Measurements from ENCODE around the gene PYGO2.
"Not testable (repeated sequence)": the region's sequence is repeated elsewhere in the genome, so short reads cannot be mapped to it uniquely, and the experiment has no call there.

Gene PYGO2

DNA sequence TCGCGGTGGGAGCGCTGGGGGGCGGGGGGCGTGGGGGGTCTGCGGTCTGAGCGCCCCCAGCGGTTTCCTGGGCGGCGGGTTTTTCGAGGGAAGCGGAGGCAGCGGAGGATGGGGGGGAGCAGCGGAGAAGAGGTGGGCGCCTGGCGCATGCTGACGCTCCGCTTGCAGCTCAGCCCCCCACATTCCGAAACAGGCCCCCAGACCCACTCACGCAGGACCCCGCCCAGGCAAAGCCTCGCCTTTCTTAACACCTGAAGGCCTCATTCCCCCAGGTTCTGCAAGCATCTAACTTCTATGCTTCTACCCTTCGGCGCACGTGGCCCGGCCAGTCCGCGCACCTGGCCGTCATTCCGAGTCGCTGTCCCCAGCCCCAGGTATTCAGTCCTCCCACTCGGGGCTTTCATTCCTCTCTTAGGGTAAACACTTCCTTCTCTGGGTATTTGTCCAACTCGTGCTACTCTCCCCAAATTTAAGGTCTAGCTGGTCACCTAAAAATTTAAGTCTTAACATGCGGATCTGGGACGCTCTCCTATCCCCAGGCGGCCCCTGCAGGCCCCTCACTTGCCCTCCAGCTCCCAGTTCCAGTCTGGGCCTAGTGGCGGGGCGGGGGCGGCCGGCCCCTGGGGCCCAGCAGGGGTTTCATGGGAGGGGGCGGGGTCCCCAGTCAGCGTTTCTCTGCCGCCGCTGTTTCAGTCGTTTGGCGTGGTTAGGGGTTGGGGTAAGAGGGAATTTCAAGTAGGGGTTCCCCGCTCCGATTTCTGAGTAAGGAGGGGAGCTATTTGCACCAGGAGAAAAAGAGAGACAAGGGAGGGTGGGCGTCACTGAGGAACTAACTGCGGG lies 38.2 kb upstream of the PYGO2 start:
- DNase-seq = peak in 1 of 2 donors; percentile 67

DNA sequence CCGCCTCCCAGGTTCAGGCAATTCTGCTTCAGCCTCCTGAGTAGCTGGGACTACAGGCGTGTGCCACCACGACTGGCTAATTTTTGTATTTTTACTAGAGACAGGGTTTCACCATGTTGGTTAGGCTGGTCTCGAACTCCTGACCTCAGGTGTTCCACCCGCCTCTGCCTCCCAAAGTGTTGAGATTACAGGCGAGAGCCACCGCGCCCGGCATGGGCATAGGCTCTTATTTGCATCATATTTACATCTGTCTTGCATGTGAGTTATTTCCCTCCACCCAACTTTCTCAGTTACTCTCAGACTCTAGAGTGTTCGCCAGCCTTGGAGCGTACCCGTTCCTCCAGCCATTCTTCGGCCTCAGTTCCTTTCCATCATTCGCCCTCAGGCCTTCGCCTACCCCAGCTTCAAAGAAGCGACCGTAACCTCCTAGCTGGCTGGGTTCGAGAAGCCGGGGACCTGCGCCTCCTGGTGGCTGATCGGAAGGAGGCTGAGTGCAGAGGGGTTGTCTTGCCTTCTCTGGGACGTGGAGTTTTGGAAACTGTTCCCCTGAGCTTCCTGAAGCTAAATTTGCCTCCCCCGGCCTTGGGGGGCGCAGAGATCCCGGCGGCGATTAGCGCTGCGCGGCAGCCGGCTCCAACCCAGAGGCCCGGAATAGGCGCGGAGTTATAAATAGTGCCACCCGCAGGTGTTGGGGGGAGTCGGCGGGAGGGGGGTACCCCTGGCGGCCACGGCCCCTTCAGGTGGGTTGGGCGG lies 37.4 kb upstream of the PYGO2 start:
- peak; percentile 76 to 80 for DNase-seq

DNA sequence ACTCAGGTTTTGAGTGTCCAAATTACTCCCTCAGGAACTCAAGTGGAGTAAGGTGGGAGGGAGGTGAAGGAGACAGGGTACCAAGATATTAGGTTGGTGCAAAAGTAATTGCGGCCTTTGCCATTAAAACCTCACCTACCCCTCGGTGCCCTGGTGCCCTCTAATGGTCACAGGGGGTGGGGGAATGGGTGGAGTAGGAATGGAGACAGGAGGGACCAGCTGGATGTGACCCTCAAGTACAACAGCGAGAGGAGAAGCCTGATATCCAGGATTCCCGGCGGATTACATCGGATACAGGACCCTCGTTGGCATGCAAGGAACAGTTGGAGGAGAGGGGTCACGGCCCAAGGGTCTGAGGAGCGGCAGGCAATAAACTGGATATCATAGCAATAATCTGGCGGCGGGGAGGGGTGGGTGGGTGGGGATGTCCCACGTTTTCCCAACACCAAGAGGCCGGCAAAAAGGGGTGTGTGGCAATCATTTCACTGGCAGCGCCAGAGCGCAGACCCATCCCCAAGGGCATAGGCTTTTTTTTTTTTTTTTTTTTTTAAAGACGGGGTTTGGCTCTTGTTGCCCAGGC lies 36.7 kb upstream of the PYGO2 start:
- DNase-seq = no peak

DNA sequence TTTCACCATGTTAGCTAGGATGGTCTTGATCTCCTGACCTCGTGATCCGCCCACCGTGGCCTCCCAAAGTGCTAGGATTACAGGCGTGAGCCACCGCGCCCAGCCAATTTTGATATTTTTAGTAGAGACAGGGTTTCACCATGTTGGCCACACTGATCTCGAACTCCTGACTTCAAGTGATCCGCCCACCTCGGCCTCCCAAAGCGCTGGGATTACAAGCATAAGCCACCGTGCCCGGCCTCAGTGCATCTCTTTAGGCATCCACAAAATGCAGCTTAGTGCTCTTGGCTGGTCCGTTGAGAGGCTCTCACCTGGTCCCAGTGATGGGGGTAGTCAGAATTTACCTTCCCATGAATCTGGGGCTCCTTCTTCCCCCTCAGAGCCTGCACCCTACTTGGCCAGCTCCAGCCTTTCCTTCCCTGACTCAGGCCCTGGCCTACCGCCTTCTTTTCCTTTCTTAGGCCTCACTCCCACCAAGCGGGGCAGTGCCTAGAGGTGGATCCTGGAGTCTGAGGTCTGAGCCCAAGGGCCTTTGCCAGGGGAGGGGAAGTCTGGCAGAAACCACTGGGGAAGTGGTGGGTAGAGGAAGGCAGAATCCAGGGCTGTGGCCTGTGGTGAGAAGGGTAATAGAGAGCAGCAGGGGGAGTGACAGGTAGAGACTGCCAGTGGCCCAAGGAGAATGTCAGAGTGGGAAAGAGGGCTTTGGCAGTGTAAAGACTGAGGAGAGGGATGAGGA lies 35.6 kb upstream of the PYGO2 start:
- DNase-seq = no peak

DNA sequence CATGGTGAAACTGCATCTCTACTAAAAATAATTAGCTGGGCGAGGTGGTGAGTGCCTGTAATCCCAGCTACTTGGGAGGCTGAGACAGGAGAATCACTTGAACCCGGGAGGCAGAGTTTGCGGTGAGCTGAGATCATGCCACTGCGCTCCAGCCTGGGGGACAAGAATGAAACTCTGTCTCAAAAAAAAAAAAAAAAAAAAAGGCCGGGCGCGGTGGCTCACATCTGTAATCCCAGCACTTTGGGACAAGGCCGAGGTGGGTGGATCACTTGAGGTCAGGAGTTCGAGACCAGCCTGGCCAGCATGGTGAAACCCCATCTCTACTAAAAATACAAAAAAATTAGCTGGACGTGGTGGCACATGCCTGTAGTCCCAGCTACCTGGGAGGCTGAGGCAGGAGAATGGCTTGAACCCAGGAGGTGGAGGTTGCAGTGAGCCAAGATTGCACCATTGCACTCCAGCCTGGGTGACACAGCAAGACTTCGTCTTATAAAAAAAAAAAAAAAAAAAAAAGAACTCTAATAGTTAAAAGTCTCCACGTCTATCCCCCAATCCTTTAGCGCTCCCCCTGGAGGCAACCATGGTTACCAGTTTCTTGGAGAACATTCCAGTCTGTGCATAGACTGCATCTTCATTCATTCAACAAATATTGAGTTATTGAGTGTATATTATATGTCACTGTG lies 33.9 kb upstream of the PYGO2 start:
- DNase-seq = not testable (repeated sequence)

DNA sequence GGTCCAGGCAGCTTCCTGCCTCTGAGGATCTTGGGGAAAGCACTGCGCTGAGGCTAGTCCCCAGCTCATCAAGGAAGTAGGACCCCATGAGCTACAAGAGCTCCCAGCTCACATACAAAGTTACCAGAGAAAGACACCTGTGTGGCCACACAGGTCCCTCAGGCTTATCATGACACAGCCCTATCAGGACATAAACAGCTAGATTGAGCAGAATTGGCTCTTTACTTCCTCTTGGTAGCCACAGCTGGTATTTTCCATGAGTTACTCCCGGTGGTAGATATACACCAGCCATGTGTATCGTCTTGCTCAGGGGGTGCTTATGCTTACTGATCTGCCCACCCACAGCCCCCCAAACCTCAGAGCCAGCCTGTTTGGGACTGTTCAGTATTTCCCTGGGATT lies 33.0 kb upstream of the PYGO2 start:
- no peak for DNase-seq

DNA sequence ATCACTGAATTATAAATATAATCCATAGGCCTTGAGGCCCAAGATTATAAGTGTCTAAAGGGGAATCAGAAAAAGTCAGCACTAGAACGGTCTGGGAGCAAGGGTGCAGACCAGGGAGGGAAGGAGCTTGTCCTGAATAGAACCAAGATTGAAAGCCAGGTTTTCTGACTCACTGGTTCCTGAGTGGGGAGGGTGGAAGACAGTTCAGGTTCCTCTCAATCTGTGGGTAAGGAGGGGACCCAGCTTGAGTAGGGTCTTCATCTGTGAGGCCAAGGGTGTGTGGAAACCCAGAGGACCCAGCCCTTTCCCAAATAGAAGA lies 32.6 kb upstream of the PYGO2 start:
- DNase-seq = no peak

DNA sequence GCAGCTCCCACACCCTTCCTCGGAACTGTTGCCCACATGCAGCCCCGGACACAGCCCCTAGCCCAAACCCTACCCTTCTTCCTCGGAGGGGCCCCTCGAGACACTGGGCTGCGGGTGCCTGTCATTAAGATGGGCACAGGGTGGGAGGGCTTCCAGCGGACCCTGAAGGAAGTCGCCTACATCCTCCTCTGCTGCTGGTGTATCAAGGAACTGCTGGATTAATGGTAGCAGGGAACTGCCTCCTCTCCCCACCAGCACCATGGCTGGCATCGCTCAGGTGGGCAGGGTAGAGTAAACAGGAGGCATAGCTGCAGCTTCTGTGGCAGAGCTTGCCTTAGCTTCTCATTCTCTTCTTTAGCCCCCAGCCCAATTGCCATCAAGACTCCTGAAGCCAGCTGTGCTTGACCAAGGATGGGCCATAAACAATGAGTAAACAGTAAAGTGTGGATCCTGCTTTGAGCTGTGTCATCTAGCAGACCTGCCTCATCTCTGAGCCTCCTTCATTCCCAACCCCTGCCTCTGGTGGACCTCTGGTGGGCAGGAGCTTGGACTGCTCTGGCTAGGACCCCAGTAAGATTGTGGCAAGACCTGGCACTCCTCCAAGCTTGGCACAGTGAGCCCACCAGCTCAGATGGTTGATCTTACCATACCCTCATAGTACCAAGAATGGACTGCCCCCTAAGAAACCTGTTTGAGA lies 32.1 kb upstream of the PYGO2 start, which contains the start of gene LENEP:
LENEP (plus strand) TSS at position 15 of the 697 bp plus-strand sequence; CDS start at position 37, 22 bp downstream.
- no peak for DNase-seq

DNA sequence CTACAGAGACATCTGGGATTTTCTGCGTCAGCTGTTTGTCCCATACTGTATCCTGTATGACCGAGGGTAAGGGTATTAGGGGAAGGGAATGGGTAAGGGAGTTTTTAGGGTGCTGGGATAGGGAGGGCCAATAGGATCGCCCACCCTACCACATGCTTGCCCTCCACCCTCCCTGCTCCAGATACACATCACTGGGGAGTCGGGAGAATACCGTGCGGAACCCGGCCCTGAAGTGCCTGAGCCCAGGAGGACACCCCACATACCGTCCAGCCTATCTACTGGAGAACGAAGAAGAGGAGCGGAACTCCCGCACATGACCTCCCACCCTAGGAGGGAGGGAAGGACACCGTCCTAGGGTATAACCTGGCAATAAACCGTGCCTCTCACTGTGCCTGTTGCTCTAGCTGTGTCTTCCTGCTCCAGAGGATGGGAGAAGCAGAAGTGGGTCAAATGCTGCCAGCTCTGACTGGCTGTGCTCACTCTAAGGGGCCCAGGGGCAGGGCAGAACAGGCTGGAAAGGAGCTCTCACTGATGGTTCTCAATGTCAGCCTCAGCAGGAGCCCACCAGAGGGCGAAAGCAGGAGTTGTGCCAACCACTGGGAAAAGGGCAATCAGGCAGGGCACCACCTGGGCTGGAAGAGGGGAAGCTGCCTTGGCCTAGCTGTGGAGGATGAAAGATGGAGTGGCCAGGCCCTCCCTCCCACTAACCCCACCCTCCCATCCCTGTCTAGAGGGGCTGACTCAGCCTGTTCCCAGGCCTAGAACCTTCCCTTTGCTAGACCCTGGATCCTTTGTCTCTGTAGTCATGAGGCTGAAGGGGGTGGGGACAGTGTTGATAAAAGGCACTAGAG lies 31.4 kb upstream of the PYGO2 start:
- no peak for DNase-seq

DNA sequence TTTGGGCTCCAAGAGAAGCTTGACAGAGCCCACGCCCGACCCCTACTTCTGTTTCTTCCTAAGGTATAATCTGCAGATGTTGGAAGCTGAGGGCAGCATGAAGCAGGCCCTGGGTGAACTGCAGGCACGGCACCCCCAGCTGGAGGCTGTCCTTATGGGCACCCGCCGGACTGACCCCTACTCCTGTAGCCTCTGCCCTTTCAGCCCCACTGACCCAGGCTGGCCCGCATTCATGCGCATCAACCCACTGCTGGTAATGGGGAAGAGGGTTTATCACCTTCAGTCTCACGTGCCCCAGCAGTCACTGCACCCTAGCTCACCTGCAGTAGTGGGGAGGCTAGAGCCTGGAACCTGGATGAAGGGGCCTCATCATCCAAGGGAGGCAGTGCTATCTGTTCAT lies 28.7 kb upstream of the PYGO2 start:
- DNase-seq = no peak

DNA sequence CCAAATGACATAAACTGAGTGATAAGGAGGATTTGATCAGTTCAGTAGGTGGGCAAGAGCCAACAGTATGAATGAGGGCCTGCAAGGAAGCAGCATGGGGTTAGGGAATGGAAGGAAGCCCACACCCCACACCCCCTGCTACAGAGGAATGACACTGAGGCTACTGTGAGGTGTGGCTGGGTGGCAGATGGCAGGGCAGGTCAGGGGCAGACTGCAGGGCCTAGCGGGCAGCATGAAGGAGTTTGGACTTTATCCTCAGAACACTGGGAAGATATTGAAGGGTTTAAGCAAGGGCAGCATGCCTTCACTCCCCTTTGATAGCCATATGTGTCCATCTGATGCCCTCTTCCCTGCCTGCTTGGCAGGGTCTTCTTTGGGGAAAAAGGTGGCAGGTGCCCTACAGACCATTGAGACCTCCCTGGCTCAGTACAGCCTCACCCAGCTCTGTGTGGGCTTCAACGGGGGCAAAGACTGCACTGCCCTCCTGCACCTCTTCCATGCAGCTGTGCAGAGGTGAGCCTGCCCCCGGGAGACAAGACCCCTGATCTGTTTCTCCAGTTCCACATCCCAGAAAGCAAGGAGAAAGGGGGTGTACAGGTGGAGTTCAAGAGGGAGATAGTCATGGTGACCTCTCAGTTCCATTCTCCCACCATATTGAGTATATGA lies 27.7 kb upstream of the PYGO2 start:
- no peak for DNase-seq

DNA sequence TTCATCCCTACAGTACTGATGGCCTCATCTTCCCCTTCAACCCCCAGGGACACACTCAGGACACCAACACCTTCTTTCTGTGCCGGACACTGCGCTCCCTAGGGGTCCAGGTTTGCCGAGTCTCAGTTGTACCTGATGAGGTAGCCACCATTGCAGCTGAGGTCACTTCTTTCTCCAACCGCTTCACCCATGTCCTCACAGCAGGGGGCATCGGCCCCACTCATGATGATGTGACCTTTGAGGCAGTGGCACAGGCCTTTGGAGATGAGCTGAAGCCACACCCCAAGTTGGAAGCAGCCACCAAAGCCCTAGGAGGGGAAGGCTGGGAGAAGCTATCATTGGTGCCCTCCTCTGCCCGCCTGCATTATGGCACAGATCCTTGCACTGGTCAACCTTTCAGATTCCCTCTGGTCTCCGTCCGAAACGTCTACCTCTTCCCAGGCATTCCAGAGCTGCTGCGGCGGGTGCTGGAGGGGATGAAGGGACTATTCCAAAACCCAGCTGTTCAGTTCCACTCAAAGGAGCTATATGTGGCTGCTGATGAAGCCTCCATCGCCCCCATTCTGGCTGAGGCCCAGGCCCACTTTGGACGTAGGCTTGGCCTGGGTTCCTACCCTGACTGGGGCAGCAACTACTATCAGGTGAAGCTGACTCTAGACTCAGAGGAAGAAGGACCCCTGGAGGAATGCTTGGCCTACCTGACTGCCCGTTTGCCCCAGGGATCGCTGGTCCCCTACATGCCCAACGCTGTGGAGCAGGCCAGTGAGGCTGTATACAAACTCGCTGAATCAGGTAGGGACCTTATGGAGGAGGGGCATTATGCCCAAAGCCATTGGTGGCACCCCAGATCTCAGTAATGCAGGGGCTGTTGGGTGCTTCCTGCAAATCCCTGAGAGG lies 26.7 kb upstream of the PYGO2 start:
- no peak for DNase-seq

DNA sequence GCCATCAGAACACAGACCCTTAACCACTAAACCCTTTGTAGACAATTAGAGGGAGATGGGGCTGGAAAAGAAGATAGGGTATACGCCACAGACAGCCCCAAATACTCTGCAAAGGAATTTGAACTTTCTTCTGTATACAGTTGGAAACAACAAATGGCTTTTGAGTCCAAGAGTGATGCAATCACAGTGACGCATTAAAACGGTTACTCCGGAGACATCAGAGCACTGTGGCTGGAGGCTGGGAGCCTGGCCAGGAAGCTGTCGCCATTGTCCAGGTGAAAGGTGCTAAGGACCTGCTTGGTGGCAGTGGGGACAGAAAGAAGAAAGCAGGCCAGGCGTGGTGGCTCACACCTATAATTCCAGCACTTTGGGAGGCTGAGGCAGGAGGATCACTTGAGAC lies 25.7 kb upstream of the PYGO2 start:
- DNase-seq = no peak

DNA sequence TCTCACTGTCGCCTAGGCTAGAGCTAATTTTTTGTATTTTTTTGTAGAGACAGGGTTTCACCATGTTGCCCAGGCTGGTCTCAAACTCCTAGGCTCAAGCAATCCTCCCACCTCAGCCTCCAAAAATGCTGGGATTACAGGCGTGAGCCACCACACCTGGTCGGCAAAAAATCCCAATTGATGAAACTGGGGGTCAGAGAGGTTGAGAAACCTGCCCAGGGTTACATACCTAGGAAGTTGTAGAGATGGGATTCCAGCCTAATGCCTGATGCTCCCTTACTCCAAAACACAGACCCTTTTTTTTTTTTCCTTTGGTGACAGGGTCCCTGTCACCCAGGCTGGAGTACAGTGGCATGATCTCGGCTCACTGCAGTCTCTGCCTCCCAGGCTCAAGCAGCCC lies 25.2 kb upstream of the PYGO2 start:
- DNase-seq = not testable (repeated sequence)

DNA sequence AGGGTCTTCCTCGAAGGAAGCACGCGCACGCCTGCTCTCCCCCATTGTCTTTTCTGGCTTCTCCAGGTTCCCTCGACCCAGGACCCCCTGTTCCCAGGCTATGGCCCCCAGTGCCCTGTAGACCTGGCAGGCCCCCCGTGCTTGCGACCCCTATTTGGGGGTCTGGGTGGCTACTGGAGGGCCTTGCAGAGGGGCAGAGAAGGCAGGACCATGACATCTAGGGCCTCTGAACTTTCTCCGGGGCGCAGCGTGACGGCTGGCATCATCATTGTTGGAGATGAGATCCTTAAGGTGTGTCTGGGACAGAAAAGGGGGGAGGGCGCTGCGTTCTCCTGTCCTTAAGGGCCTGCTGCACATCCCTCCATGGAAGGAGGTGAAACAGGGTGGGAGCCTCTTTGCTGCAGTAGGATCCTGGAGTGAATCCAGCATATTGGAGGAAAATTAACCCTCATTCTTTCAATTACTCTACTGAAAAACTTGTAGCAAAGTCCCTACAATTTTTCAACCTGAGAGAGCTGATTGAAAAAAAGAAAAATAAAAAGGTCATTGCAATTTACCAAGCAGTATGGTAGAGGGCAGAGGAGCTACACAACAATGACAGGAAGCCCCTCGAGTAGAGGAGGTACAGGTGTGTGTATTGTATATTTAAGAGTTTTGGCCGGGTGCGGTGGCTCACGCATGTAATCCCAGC lies 22.3 kb upstream of the PYGO2 start:
- DNase-seq = no peak

DNA sequence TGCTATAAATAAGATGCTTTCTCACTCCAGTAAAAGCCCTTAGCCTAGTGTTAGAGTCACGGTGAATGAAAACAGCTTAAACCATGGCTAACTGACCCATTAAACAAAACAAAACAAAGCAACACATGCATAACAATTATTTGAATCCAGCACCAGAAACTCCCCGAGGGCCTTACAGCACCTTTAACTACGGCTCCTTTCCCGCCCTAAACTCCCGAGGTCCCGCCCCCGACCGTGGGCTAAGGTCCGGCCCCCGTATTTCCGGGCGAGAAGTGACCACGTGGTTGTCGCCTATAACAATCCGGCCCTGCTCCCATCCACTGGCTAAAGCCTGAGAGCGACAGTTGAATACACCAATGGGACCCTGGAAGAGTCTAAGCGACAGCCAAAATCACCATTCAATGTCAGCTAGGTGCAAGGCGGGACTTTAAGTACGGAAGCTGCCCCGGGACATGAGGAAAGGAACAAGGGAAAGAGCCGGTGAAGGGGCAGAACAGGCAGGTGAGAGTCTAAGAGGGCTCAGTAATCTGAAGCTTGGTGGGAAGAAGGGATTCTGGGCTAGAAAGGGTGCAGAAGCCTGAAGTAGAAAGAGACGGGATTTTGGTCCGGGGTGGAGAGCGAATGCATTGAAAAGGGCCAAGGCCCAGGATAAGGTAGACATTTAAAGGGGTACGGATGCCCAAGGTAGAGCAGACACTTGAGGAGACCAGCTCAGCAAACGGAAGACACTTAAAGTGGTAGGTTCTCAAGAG lies 21.5 kb upstream of the PYGO2 start, which contains the start of gene FLAD1:
FLAD1 (plus strand) TSS at position 448 of the 752 bp plus-strand sequence. CDS start 351 bp downstream, outside the sequence.
- peak; percentile 93 to 97 for DNase-seq

DNA sequence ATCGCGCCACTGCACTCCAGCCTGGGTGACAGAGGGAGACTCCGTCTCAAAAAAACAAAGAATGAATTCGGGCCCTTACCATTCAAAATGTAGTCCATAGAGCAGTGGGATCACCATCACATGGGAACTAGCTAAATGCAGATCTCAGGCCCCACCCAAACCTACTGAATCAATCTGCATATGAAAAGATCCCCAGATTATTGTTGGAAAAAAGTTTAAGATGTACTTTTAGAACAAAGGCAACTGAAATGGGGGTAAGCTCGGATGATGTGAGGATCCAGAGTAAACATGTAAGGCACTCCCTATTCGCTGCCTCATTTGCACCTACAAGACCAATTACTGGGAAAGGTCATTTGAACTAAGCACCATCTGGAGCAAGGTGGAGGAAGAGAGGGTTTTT lies 20.8 kb upstream of the PYGO2 start:
- no peak for DNase-seq

DNA sequence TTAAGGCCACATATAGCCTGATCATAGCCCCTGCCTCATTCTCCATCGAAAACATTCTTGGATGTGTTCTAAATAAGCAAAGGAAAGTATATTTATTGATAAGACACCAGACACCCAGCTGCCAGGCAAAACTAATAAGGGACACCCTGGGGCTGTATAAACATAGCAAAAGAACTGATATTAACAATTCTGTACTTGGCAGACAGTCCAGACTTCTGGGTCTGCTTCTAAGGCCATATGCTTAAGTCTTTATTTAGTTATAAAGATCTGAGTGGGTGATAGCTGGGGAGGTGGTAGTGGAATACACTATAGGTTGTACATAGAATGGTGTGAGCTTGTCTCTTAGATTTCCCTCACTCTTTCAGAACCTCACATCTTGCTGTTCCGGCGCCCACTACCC lies 16.8 kb upstream of the PYGO2 start:
- no peak for DNase-seq
